Activated naive CD8-positive, alpha-beta T cell treated with anti-CD3 and anti-CD28 coated beads for 36 hours (primary cell): ENCODE measurements around the gene RUNX2. TPM values are rescaled to one million over a fixed set of nuclear protein-coding genes. Genes with fewer than 3 reads are reported as not detected.

Source experiments
- DNase-seq: peaks from one replicate; pipeline ENCODE4 v3.0.0; 2021
- H3K27ac Mint-ChIP-seq: one replicate; pipeline ENCODE4 v1.8.0; 2022; ENCODE audit warnings: mild to moderate bottlenecking, moderate library complexity, mixed read lengths
- H3K27me3 Mint-ChIP-seq: one replicate; pipeline ENCODE4 v1.8.0; 2022; ENCODE audit warnings: mild to moderate bottlenecking, mixed read lengths
- H3K36me3 Mint-ChIP-seq: one replicate; pipeline ENCODE4 v1.8.0; 2021; ENCODE audit warnings: mild to moderate bottlenecking, mixed read lengths
- H3K4me1 Mint-ChIP-seq: one replicate; pipeline ENCODE4 v1.8.0; 2021; ENCODE audit warnings: mixed read lengths
- H3K4me3 Mint-ChIP-seq: one replicate; pipeline ENCODE4 v1.8.0; 2022; ENCODE audit warnings: mild to moderate bottlenecking, moderate library complexity, mixed read lengths
- H3K9me3 Mint-ChIP-seq: one replicate; pipeline ENCODE4 v1.8.0; 2022; ENCODE audit warnings: mixed read lengths
- total RNA-seq, 2 experiments: library from RNA; stranded (reverse); gene quantifications; one replicate each; pipeline ENCODE4 v1.2.3, GENCODE V29; 2021

The RUNX2 gene
- total RNA-seq, 2 experiments from 2014 or later: 4.8 to 5.8 TPM

DNA sequence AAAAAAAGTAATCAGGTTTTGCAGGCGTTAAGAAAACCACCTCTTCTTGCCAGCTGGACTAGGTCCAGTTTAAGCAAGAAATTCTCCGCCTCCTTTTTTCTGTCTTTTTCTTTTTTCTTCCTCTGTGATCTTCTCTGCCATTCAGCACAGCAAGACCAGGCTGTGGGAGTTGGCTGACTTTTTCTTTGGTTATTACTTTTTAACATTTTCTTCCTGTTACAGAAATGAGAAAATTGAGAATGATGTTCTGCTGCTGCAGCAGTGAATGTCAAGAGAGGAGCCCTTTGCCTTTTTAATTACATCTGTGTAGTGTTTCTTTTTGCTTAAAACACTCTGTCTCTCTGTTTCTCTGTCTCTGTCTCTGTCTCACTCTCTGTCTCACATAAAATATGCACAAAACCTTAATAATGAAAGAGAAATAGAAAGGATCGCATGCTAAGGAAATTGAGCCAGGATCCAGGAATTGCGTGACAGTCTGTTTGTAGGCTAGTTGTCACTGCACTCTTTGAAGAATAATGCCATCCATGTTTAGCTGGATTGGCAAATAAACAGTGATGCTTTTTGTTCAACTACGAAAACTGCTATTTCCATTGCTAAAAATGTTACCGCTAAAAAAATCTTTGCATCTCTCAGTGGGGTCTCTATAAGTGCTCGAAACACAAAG is 152.8 kb downstream of the RUNX2 start:
- H3K9me3 Mint-ChIP-seq: no peaks in the 10 kb centered on the region
- H3K4me1 Mint-ChIP-seq: peaks cover 16% of the 10 kb centered on the region
- no peak overlapping the region for H3K27ac Mint-ChIP-seq
- H3K4me3 Mint-ChIP-seq: no peak overlapping the region
- no peak for DNase-seq
- H3K36me3 Mint-ChIP-seq: peaks cover 9% of the 10 kb centered on the region
- no peaks in the 10 kb centered on the region for H3K27me3 Mint-ChIP-seq

DNA sequence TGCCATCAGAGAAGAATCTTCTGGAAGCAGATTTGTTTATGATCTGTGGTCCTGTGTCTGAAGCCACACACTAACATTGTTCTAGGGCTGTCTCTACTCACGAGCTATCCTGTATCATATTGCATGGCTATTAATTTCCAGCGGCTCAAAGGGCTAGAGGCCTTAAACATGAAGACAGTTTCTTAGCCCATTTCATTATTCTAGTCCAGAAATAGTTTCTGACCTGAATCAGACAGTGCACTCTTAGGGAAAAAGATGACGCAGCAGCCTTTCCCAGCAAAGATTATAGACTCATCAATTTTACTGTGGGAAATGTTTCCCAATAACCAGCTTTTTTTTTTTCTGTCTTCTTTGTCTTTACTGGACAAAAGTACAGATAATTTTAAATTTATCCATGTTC is 154.9 kb downstream of the RUNX2 start:
- Mint-ChIP-seq H3K4me1 (peaks cover 32% of the 10 kb centered on the region), H3K9me3 (peaks cover under 1% of the 10 kb centered on the region), H3K27me3 (no peaks in the 10 kb centered on the region), H3K4me3 (no peak overlapping the region), H3K27ac (no peak overlapping the region), H3K36me3 (peaks cover 14% of the 10 kb centered on the region)
- no peak for DNase-seq

DNA sequence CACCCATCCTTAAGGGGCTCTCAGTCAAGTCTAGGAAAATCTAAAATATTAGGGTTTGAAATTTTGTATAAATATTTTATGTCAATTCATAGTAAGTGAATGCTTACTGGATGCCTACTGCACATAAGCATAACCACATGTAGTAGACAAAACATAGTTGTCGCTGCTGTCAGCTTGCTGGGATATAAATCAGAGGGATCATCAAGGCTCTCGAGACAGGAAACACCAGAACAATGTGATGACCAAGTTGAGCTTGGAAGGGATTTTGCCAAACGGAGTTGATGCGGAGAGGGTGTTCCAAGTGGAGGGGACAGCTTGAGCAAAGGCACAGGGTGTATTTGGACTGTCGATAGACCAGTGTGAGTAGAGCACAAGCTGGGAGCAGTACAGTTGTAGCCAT is 155.4 kb downstream of the RUNX2 start:
- Mint-ChIP-seq H3K4me1 (peaks cover 36% of the 10 kb centered on the region), H3K4me3 (no peak overlapping the region), H3K36me3 (peaks cover 15% of the 10 kb centered on the region), H3K27me3 (no peaks in the 10 kb centered on the region), H3K9me3 (peaks cover 2% of the 10 kb centered on the region), H3K27ac (no peak overlapping the region)
- DNase-seq: no peak

DNA sequence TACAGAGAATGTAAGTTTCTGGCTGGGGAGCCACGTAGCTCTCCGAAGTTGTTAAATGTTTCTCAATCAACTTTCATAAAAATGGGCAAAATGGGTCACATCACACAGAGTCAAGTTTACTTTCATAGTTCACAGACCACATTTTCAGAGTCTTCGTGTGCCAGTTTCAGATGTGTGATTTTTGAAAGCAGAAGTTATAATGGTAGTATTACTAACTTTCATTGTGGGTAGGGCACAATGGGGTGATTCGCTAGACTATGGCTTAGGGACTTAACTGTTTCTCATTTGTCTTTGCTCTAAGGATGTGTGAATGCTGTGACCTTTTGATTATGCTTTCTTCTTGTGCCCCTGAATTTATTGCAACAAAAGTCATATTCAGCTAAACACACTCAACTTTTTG is 158.6 kb downstream of the RUNX2 start:
- peaks cover 16% of the 10 kb centered on the region for H3K36me3 Mint-ChIP-seq
- H3K27ac Mint-ChIP-seq: peak overlapping the region; percentile 26
- H3K4me3 Mint-ChIP-seq: no peak overlapping the region
- H3K27me3 Mint-ChIP-seq: no peaks in the 10 kb centered on the region
- H3K9me3 Mint-ChIP-seq: peaks cover 2% of the 10 kb centered on the region
- peaks cover 40% of the 10 kb centered on the region for H3K4me1 Mint-ChIP-seq
- DNase-seq: no peak

DNA sequence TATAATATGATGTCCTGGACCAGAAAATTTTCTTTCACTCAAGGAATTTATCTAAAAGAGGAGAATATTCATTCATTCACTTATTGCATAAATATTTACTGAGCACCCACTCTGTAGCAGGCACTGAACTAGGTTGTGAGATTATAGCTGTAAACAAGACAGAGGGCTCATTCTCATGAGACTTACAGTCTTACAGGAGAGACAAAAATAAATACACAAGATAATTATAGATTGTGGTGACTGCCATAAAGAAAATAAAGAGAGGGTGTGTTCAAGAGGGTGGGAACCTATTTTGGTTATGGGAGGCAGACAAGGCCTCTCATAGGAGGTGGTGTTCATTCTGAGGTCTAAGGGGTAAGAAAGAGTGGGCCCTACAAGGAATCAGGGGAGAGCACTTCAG is 159.5 kb downstream of the RUNX2 start:
- DNase-seq: no peak

DNA sequence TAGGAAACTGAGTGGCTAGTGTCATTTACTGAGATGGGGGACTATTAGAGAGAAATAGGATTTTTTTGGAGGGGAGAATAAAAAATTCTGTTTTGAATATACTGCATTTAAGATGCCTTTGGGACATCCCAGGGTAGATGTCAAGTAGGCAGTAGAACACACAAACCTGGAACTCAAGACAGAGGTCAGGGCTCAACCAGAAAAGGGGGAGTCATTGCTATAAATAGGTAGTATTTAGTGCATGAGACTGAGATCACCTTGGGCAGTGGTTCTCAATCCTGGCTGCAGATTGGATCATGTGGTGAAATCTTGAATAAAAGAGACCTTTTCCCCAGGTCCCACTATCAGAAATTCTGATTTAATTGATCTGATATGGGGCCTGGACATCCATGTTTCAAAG is 160.1 kb downstream of the RUNX2 start:
- Mint-ChIP-seq H3K27ac (no peak overlapping the region), H3K4me3 (no peak overlapping the region), H3K4me1 (peaks cover 40% of the 10 kb centered on the region), H3K36me3 (peaks cover 13% of the 10 kb centered on the region), H3K27me3 (no peaks in the 10 kb centered on the region), H3K9me3 (peaks cover 2% of the 10 kb centered on the region)
- DNase-seq: no peak

More for the DNA sequence above, 159.5 kb downstream of the RUNX2 start:
- Mint-ChIP-seq H3K36me3 (peaks cover 17% of the 10 kb centered on the region), H3K4me3 (no peak overlapping the region), H3K4me1 (peaks cover 40% of the 10 kb centered on the region), H3K27ac (no peak overlapping the region), H3K27me3 (no peaks in the 10 kb centered on the region), H3K9me3 (peaks cover 2% of the 10 kb centered on the region)

DNA sequence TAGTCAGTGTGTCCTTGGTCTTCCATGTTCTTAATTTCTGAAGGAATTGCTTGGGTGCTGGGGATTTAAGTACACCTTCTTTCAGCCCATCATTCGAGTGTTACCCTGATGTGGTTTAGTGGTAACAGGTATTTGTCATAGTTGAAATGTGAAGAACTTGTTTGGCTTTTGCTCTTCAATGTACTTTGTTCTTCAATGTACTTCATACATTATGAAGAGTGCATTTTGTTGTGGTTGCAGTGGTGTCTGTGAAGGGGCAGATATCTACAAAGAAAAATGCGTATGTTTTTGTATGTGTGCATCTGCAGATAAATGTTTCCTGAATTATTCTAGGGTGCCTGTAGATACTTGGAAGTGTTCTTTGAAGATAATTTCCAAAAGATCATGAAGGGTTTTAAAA is 160.8 kb downstream of the RUNX2 start:
- peaks cover 42% of the 10 kb centered on the region for H3K4me1 Mint-ChIP-seq
- H3K27me3 Mint-ChIP-seq: no peaks in the 10 kb centered on the region
- peaks cover 2% of the 10 kb centered on the region for H3K9me3 Mint-ChIP-seq
- no peak overlapping the region for H3K27ac Mint-ChIP-seq
- no peak overlapping the region for H3K4me3 Mint-ChIP-seq
- DNase-seq: no peak
- H3K36me3 Mint-ChIP-seq: peaks cover 13% of the 10 kb centered on the region

DNA sequence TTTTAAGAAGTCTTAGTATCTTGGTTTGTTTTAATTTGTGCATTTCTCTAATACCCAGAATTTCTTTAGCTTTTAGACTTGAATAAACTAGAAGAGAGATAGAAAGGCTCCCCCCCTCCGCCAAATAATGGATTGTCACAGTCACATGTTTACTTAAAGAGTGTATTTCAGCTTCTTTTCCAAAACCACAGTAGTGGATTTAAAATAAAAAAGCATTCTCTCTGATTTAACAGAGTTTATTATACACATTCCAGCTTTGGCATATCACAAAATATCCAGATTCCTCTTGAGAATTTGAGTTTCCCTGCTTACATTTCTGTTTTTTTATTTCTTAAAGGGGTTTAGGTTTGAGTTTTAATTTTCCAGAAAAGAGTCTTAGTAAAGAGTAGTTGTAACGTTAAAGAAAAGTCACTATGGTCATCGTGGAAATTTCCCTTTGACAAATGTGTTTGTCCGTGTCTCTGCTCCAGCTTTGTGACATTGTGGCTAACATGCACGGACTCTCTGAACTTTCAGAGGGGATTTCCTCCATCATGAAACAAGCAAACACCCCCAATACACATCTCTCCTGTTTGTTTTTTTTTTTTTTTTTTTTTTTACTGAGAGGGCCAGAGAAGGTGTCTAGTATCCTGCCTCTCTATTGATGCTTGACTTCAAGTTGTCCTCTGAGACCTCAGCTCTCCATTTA is 163.1 kb downstream of the RUNX2 start:
- no peak overlapping the region for H3K4me3 Mint-ChIP-seq
- DNase-seq: no peak
- peaks cover 25% of the 10 kb centered on the region for H3K36me3 Mint-ChIP-seq
- peaks cover 3% of the 10 kb centered on the region for H3K9me3 Mint-ChIP-seq
- H3K27me3 Mint-ChIP-seq: no peaks in the 10 kb centered on the region
- H3K27ac Mint-ChIP-seq: no peak overlapping the region
- peaks cover 63% of the 10 kb centered on the region for H3K4me1 Mint-ChIP-seq

DNA sequence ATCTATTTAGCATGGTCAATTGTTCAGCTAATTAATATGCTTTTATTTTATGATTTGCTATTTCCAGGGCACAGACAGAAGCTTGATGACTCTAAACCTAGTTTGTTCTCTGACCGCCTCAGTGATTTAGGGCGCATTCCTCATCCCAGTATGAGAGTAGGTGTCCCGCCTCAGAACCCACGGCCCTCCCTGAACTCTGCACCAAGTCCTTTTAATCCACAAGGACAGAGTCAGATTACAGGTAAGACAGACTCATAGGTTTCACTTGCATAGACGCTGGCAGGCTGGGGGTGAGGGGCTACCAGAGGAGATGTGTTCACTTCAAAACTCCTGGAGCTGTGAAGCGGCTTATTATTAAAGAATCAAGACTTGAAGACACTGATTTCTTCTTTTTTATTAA is 163.7 kb downstream of the RUNX2 start:
- Mint-ChIP-seq H3K9me3 (peaks cover 3% of the 10 kb centered on the region), H3K36me3 (peaks cover 29% of the 10 kb centered on the region), H3K27ac (no peak overlapping the region), H3K4me3 (no peak overlapping the region), H3K4me1 (peaks cover 65% of the 10 kb centered on the region), H3K27me3 (no peaks in the 10 kb centered on the region)
- DNase-seq: no peak

DNA sequence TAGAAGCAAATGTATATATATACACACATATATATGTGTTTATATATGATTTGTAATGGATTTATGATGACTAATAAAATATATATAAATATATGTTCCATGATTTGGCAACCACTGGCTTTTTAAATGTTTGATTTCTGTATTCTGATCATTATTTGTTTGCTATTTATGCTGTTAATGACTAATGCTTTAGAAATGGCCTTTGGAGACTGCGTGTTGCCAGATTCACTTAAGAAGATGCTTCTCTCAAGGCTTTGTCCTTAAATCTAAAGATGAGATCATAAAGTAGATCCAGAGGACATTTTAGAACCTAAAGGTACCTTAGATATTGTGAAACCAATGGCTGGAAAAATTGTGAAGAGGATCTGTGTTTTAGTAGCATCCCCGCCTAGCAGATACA is 165.6 kb downstream of the RUNX2 start:
- no peaks in the 10 kb centered on the region for H3K27me3 Mint-ChIP-seq
- H3K4me3 Mint-ChIP-seq: no peak overlapping the region
- H3K36me3 Mint-ChIP-seq: peaks cover 28% of the 10 kb centered on the region
- peaks cover 48% of the 10 kb centered on the region for H3K4me1 Mint-ChIP-seq
- no peak for DNase-seq
- no peak overlapping the region for H3K27ac Mint-ChIP-seq
- peaks cover 3% of the 10 kb centered on the region for H3K9me3 Mint-ChIP-seq

DNA sequence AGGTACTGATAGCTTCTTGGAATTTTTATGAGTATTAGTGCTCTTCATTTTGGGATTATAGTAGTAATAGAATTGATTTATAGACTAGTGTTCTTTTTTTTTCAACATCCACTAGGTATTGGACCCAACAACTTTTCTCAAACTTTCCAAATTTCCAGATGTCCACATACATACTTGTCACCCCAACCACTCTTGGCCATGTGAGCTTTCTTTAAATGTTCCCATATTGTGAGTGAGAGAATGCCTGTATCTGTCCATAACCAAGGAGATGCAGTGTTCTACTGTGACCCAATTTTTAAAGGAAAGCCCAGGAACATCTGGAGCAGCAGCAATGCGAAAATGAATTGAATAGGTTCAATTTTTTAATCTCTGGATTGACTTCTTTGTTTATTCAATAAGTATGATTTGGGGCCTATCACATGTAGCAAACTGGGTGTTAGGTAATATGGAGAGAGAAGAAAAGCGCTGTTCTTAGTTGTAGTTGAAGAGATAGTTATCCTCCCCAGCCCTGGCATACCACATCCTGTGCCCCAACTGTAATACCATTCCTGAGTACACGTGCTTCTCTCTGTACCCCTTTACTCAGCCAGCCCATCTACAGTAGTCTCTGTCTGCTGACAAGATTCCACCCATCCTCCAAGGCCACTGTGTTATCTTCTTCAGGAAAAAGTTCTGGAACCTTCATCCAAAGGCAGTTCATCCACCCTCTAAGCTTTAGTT is 166.4 kb downstream of the RUNX2 start:
- Mint-ChIP-seq H3K9me3 (peaks cover 3% of the 10 kb centered on the region), H3K27ac (no peak overlapping the region), H3K4me3 (no peak overlapping the region), H3K4me1 (peaks cover 42% of the 10 kb centered on the region), H3K27me3 (no peaks in the 10 kb centered on the region), H3K36me3 (peaks cover 28% of the 10 kb centered on the region)
- no peak for DNase-seq

DNA sequence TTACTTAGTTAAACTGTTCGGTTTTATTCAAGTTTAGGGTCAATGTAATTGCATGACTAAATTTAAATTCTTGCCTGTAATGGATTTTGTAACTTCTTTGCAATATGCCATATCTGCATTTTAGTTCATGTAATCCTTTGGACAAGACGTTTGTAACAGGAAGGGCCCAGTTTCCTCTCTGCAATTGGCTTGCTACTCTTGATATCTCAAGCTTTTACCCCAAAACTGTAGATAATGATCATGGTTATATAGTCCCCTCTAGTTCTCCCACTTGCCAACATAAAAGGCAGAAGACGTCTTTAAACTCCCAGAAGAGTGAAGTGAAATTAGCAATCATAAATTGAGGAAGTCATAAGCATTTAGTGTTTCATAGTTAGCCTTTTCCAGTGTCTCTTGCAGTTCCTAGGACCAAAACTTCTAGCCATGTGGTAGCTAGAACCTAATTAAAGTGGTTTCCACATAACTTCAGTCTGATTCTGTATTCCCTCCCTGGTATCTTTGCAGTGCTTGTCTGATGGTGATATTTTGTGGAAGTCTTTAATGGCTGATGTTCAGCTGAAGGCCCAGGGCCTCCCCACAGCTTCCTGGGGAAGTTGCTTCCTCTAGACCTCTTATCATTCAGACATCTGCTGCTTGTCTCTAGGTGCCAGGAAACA is 167.4 kb downstream of the RUNX2 start:
- no peak for DNase-seq

DNA sequence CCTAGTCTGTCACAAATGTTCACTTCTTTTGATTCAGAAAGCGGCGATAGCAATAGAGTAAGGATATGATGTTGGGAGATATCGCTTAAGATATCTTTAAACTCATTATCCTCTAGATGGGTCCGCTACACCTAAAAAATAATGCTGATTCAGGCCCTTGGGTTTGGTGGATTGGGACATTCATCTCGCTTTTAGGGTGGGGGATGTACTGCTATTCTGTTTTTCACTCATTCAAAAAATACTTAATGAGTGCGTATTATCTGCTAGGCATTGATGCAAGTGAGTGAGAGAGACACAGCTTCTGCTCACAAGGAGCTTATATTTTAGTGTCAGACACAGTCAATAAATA is 167.9 kb downstream of the RUNX2 start:
- H3K4me1 Mint-ChIP-seq: peaks cover 34% of the 10 kb centered on the region

More for the DNA sequence above, 167.4 kb downstream of the RUNX2 start:
- Mint-ChIP-seq H3K4me1 (peaks cover 38% of the 10 kb centered on the region), H3K9me3 (peaks cover 3% of the 10 kb centered on the region), H3K4me3 (peak overlapping the region; percentile 1), H3K36me3 (peaks cover 28% of the 10 kb centered on the region), H3K27me3 (no peaks in the 10 kb centered on the region), H3K27ac (peak overlapping the region; percentile 66)

DNA sequence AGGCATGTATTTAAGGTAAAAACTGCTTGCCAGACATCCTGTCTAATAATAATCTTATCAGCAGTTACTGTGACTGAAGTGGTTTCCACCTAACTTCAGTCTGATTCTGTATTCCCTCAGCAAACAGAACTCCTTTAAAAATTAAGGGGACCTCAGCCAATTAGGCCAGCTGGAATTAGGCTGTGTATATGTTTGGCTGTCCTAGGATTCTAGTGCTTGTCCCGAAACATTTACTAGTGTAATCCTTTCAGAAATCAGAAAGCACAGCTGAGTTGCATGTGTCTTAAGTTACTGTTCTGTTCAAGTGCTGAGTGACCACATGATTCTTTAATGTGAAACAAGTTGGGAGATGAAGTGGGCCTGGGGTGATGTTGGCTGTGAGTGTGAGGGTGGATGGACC is 170.5 kb downstream of the RUNX2 start:
- peaks cover 32% of the 10 kb centered on the region for H3K4me1 Mint-ChIP-seq
- H3K4me3 Mint-ChIP-seq: no peak overlapping the region
- no peak for DNase-seq
- H3K9me3 Mint-ChIP-seq: peaks cover 3% of the 10 kb centered on the region
- no peaks in the 10 kb centered on the region for H3K27me3 Mint-ChIP-seq
- no peak overlapping the region for H3K27ac Mint-ChIP-seq
- peaks cover 29% of the 10 kb centered on the region for H3K36me3 Mint-ChIP-seq

More for the DNA sequence above, 167.9 kb downstream of the RUNX2 start:
- Mint-ChIP-seq H3K27me3 (no peaks in the 10 kb centered on the region), H3K4me3 (peak overlapping the region; percentile 1), H3K27ac (peak overlapping the region; percentile 66), H3K9me3 (peaks cover 3% of the 10 kb centered on the region), H3K36me3 (peaks cover 28% of the 10 kb centered on the region)
- DNase-seq: no peak
